Activated T-cell treated with anti-CD3 and anti-CD28 coated beads for 48 hours (primary cell): ENCODE data around the gene PCDHGA8.
"Not testable (repeated sequence)": the region's sequence is repeated elsewhere in the genome, so short reads cannot be mapped to it uniquely, and the experiment has no call there.

Experiments
- DNase-seq: peaks from one replicate; pipeline ENCODE4 v3.0.0-alpha.2; 2020; ENCODE audit warnings: low read depth

Gene PCDHGA8

DNA sequence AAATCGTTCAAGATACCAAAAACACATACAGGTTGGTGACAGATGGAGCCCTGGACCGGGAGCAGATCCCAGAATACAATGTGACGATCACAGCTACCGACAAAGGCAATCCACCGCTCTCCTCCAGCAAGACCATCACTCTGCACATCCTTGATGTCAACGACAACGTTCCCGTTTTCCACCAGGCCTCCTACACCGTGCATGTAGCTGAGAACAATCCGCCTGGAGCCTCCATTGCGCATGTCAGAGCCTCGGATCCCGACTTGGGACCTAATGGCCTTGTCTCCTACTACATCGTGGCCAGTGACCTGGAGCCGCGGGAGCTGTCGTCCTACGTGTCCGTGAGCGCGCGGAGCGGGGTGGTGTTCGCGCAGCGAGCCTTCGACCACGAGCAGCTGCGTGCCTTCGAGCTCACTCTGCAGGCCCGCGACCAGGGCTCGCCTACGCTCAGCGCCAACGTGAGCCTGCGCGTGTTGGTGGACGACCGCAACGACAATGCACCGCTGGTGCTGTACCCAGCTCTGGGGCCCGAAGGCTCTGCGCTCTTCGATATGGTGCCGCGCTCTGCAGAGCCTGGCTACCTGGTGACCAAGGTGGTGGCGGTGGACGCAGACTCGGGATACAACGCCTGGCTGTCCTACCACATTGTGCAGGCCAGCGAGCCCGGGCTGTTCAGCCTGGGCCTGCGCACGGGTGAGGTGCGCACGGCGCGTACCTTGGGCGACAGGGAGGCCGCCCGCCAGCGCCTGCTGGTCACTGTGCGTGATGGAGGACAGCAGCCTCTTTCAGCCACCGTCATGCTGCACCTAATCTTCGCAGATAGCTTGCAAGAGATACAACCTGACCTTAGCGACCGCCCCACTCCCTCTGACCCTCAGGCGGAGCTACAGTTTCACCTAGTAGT, 20.6 kb upstream of the PCDHGA8 start:
- DNase-seq = no peak

GRCh38 chr5:141373673-141374317, 18.6 kb upstream of the PCDHGA8 start, which contains the start of gene PCDHGA6:
TSS of gene PCDHGA6 (plus strand) at chr5:141373891. CDS start at chr5:141374084, 193 bp downstream.
- DNase-seq = no peak

GRCh38 chr5:141374627-141375026, 17.8 kb upstream of the PCDHGA8 start:
- DNase-seq = no peak

DNA sequence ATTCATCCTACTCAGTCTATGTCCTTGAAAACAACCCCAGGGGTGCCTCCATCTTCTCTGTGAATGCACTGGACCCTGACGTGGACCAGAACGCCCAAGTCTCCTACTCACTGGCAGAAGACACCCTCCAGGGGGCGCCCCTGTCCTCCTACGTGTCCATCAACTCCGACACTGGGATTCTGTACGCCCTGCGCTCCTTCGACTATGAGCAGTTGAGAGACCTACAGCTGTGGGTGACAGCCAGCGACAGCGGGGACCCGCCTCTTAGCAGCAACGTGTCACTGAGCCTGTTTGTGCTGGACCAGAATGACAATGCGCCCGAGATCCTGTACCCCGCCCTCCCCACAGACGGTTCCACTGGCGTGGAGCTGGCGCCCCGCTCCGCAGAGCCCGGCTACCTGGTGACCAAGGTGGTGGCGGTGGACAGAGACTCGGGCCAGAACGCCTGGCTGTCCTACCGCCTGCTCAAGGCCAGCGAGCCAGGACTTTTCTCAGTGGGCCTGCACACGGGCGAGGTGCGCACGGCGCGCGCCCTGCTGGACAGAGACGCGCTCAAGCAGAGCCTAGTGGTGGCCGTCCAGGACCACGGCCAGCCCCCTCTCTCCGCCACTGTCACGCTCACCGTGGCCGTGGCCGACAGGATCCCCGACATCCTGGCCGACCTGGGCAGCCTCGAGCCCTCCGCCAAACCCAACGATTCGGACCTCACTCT, 16.8 kb upstream of the PCDHGA8 start:
- not testable (repeated sequence) for DNase-seq

DNA sequence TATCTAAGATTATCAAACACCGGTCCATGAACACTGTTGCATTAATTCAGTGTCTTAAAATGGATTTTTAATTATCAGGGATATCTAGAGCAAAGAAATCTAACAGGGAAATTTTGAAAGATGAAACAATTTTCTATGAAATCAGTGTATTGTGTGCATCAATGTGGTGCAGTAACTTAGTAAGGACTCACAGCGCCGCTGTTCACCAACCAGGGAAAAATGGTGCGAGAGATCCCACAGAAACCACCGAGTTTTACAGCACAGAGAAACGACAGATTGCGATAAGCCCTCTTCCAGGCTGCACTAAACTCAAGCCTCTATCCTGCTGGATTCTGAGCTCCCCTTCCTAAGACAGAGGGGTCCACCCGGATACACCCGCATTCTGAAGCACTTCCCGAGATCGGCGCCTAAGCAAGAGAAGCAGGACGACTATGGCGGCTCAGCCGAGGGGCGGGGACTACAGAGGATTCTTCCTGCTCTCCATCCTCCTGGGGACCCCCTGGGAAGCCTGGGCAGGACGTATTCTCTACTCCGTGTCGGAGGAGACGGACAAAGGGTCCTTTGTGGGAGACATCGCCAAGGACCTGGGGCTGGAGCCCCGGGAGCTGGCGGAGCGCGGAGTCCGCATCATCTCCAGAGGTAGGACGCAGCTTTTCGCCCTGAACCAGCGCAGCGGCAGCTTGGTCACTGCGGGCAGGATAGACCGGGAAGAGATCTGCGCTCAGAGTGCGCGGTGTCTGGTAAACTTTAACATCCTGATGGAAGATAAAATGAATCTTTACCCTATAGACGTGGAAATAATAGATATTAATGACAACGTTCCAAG, 9.8 kb upstream of the PCDHGA8 start, which contains the start of gene PCDHGA7:
PCDHGA7 (plus strand) TSS at position 274 of the 826 bp plus-strand sequence; CDS start at position 432, 158 bp downstream.
- no peak for DNase-seq

GRCh38 chr5:141383345-141383744, 9.1 kb upstream of the PCDHGA8 start:
- DNase-seq = no peak

- DNase-seq = no peak
Observed at GRCh38 chr5:141384471-141385267, 7.8 kb upstream of the PCDHGA8 start.

DNA sequence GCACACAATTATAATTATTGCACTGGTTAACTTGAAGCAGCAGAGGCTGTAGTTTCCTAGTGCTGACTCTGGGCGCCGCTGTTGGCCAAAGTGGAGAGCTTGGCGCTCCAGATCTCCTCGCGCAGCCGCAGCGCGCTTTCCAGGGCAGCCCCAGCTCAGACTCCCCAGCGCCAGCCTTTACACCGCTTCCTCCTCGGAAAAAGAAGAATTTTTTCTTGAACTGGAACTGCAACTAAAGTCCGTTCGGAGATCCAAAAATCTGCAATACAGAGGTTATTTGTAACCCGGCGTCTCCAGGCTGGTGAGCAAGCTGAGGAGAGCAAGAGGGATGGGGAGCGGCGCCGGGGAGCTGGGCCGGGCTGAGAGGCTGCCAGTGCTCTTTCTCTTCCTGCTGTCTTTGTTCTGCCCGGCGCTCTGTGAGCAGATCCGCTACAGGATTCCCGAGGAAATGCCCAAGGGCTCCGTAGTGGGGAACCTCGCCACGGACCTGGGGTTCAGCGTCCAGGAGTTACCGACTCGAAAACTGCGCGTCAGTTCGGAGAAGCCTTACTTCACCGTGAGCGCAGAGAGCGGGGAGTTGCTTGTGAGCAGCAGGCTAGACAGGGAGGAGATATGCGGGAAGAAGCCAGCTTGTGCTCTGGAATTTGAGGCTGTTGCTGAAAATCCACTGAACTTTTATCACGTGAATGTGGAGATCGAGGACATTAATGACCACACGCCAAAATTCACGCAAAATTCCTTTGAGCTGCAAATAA, 4.7 kb upstream of the PCDHGA8 start, which contains the start of gene PCDHGB4:
PCDHGB4 (plus strand) TSS at position 142 of the 755 bp plus-strand sequence; CDS start at position 329, 187 bp downstream.
- DNase-seq = peak; percentile 31

DNA sequence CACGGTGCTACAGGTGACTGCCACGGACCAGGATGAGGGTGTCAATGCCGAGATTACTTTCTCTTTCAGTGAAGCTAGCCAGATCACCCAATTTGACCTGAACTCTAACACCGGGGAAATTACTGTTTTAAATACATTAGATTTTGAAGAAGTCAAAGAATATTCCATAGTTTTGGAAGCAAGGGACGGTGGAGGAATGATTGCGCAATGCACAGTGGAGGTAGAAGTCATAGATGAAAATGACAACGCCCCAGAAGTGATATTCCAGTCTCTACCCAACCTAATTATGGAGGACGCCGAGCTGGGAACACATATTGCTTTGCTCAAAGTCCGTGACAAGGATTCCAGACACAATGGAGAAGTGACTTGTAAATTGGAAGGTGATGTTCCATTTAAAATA, 3.8 kb upstream of the PCDHGA8 start:
- no peak for DNase-seq

DNA sequence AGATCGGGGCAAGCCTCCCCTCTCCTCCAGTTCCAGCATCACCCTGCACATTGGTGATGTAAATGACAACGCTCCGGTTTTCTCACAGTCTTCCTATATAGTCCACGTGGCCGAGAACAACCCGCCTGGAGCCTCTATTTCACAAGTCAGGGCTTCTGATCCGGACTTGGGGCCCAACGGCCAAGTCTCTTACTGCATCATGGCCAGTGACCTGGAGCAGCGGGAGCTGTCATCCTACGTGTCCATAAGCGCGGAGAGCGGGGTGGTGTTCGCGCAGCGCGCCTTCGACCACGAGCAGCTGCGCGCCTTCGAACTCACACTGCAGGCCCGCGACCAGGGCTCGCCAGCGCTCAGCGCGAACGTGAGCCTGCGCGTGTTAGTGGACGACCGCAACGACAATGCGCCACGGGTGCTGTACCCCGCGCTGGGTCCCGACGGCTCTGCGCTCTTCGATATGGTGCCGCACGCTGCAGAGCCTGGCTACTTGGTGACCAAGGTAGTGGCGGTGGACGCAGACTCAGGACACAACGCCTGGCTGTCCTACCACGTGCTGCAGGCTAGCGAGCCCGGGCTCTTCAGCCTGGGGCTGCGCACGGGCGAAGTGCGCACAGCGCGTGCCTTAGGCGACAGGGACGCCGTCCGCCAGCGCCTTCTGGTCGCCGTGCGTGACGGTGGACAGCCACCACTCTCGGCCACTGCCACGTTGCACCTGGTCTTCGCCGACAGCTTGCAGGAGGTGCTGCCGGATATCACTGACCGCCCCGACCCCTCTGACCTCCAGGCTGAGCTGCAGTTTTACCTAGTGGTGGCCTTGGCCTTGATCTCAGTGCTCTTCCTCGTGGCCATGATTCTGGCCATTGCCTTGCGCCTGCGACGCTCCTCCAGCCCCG, 3.0 kb upstream of the PCDHGA8 start:
- DNase-seq = no peak

DNA sequence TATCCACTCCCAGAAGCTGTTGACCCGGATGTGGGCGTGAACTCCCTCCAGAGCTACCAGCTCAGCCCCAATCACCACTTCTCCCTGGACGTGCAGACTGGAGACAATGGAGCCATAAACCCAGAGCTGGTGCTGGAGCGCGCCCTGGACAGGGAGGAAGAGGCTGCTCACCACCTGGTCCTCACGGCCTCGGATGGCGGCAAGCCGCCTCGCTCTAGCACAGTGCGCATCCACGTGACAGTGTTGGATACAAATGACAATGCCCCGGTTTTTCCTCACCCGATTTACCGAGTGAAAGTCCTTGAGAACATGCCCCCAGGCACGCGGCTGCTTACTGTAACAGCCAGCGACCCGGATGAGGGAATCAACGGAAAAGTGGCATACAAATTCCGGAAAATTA, 834 bp downstream of the PCDHGA8 start:
- no peak for DNase-seq

DNA sequence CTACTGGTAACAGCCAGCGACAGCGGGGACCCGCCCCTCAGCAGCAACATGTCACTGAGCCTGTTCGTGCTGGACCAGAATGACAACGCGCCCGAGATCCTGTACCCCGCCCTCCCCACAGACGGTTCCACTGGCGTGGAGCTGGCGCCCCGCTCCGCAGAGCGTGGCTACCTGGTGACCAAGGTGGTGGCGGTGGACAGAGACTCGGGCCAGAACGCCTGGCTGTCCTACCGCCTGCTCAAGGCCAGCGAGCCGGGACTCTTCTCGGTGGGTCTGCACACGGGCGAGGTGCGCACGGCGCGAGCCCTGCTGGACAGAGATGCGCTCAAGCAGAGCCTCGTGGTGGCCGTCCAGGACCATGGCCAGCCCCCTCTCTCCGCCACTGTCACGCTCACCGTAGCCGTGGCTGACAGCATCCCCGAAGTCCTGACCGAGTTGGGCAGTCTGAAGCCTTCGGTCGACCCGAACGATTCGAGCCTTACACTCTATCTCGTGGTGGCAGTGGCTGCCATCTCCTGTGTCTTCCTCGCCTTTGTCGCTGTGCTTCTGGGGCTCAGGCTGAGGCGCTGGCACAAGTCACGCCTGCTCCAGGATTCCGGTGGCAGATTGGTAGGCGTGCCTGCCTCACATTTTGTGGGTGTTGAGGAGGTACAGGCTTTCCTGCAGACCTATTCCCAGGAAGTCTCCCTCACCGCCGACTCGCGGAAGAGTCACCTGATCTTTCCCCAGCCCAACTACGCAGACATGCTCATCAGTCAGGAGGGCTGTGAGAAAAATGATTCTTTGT, 2.2 kb downstream of the PCDHGA8 start:
- not testable (repeated sequence) for DNase-seq

GRCh38 chr5:141397756-141398551, 5.5 kb downstream of the PCDHGA8 start, which contains the start of gene PCDHGB5:
TSS of gene PCDHGB5 (plus strand) at chr5:141397947. CDS start at chr5:141398128, 181 bp downstream.
- peak; percentile 40 for DNase-seq

- DNase-seq = no peak
Observed at GRCh38 chr5:141398608-141399007, 6.2 kb downstream of the PCDHGA8 start.

DNA sequence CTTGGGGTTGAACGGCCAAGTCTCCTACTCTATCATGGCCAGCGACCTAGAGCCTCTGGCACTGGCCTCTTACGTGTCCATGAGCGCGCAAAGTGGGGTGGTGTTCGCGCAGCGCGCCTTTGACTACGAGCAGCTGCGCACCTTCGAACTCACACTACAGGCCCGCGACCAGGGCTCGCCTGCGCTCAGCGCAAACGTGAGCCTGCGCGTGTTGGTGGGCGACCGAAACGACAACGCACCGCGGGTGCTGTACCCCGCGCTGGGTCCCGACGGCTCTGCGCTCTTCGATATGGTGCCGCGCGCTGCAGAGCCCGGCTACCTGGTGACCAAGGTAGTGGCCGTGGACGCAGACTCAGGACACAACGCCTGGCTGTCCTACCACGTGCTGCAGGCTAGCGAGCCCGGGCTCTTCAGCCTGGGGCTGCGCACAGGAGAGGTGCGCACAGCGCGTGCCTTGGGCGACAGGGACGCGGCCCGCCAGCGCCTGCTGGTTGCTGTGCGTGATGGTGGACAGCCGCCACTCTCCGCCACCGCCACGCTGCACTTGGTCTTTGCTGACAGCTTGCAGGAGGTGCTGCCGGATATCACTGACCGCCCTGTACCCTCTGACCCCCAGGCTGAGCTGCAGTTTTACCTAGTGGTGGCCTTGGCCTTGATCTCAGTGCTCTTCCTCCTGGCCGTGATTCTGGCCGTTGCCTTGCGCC, 7.3 kb downstream of the PCDHGA8 start:
- no peak for DNase-seq

- DNase-seq = no peak
Observed at GRCh38 chr5:141402553-141403243, 10.3 kb downstream of the PCDHGA8 start, which contains the start of gene PCDHGA9. TSS of gene PCDHGA9 (plus strand) at chr5:141402778. CDS start at chr5:141402953, 175 bp downstream.
